Kidney (tissue), 14 donors: ENCODE results near the gene ZC3H7A. TPM values are rescaled to one million over a fixed set of nuclear protein-coding genes. Genes with fewer than 3 reads are reported as not detected.
A peak's percentile ranks its signal among the peaks of the same experiment; 100 is the strongest.

Source experiments
- DNase-seq, 5 donors: peaks; one replicate each; pipeline ENCODE4 v3.0.0-alpha.2; 2013 to 2020
- FAIRE-seq: peaks from 2 replicates; lab custom pipeline; 2012; peaks lifted over from hg19 to GRCh38; lab: Jason Lieb, UNC
- H3K27ac ChIP-seq, 2 donors: one replicate each; pipeline ENCODE4 v1.7.0; 2013; ENCODE audit warnings: low read depth in 2 of 2, low read length in 2 of 2, inconsistent platforms in 1 of 2
- H3K27me3 ChIP-seq: one replicate; pipeline ENCODE4 v1.7.1; 2013; ENCODE audit warnings: low read length, inconsistent platforms; ENCODE audit not compliant: control insufficient read depth, insufficient read depth
- H3K36me3 ChIP-seq, 3 donors: one replicate each; pipeline versions ENCODE4 v1.7.0 to v1.7.1; 2013; ENCODE audit warnings: low read length in 3 of 3, control low read depth in 1 of 3, inconsistent platforms in 1 of 3; ENCODE audit not compliant: insufficient read depth in 3 of 3, control insufficient read depth in 2 of 3
- H3K4me1 ChIP-seq, 3 donors: one replicate each; pipeline versions ENCODE4 v1.7.0 to v1.7.1; 2013; ENCODE audit warnings: low read length in 3 of 3, inconsistent platforms in 1 of 3, low read depth in 1 of 3; ENCODE audit not compliant: control insufficient read depth in 2 of 3, insufficient read depth in 2 of 3
- H3K4me3 ChIP-seq, 3 donors: one replicate each; pipeline versions ENCODE4 v1.7.0 to v1.8.1; 2013; ENCODE audit warnings: low read length in 3 of 3, control low read depth in 1 of 3, inconsistent platforms in 1 of 3
- H3K9ac ChIP-seq, 3 donors: one replicate each; pipeline versions ENCODE4 v1.7.0 to v1.7.1; 2013; ENCODE audit warnings: low read length in 3 of 3, control low read depth in 1 of 3, inconsistent platforms in 1 of 3
- H3K9me3 ChIP-seq, 3 donors: one replicate each; pipeline versions ENCODE4 v1.7.0 to v1.7.1; 2013; ENCODE audit warnings: low read length in 3 of 3, control low read depth in 1 of 3, inconsistent platforms in 1 of 3; ENCODE audit not compliant: control insufficient read depth in 2 of 3, insufficient read depth in 1 of 3
- intact Hi-C: fragments of 100-400 bp; cut with DNase I; formaldehyde crosslinking; loops from one replicate; pipeline ENCODE4 v1.11.1; 2022
- polyA plus RNA-seq: library from polyadenylated mRNA; stranded (reverse); fragments of 350-450 nt; fragmentation: Illumina TruSeq; extraction: RNeasy Lipid Tissue Mini Kit (QIAGEN cat#74804); gene quantifications from one replicate; pipeline ENCODE4 v1.2.3, GENCODE V29; 2014; ENCODE audit warnings: low read depth, low replicate concordance; ENCODE audit not compliant: insufficient read depth
- total RNA-seq: library from RNA; stranded (reverse); fragmentation: NEBNext Ultra II Directional; extraction: Animal tissue kit (Norgen Biotek cat#: 25700); gene quantifications from one replicate; pipeline ENCODE4 v1.2.1, GENCODE V29; 2021
- TF ChIP-seq, protein P1 (sequence below): IDR thresholded peaks from 3 replicates; pipeline ENCODE4 v1.5.1; 2012; ENCODE audit warnings: mild to moderate bottlenecking, moderate library complexity, borderline replicate concordance; ENCODE audit not compliant: insufficient read depth; ENCODE audit errors: extremely low read depth
- donor health status: control.
- donor health status: control.
- donor health status: control.
- donor health status: control.
- donor health status: control.
- donor health status: DM: yes; HTN: yes; CAD: no.
- donor health status: Normal renal cell carcinoma (clear cell type).

ZC3H7A gene
- total and polyA plus RNA-seq, 2 donors from 2014 or later: 23.8 to 59.5 TPM

DNA sequence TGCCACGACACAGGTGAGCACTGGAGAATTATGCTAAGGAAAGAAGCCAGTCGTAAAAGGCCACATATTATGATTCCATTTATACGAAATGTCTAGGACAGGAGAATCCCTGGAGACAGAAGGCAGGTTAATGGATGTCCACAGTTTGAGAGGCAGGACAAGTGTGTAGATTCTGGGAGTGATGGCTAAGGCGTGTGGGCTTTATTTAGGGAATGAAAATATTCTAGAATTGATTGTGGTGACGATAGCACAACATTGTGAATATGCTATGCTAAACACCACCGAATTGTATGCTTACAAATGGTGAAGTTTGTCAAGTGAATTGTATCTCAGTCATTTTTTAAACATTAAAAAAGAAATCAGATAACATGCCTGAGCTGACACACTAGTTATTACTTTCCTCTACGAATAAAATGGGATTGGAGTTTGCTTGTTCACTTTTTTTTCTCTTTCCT, 49.1 kb downstream of the ZC3H7A start:
- Histone ChIP-seq H3K36me3 (peaks cover 8 to 18% (median 17%) of the 10 kb centered on the region in 3 donors), H3K27me3 (no peaks in the 10 kb centered on the region), H3K4me1 (peaks cover 3 to 25% (median 12%) of the 10 kb centered on the region in 3 donors), H3K27ac (peak overlapping the region; percentile 88 to 90), H3K9ac (no peak overlapping the region), H3K4me3 (peak overlapping the region in 1 of 3 donors; percentile 16), H3K9me3 (no peaks in the 10 kb centered on the region)
- no peak for DNase-seq
- intact Hi-C loops: no loop called here
- TF ChIP-seq, protein P1, sequence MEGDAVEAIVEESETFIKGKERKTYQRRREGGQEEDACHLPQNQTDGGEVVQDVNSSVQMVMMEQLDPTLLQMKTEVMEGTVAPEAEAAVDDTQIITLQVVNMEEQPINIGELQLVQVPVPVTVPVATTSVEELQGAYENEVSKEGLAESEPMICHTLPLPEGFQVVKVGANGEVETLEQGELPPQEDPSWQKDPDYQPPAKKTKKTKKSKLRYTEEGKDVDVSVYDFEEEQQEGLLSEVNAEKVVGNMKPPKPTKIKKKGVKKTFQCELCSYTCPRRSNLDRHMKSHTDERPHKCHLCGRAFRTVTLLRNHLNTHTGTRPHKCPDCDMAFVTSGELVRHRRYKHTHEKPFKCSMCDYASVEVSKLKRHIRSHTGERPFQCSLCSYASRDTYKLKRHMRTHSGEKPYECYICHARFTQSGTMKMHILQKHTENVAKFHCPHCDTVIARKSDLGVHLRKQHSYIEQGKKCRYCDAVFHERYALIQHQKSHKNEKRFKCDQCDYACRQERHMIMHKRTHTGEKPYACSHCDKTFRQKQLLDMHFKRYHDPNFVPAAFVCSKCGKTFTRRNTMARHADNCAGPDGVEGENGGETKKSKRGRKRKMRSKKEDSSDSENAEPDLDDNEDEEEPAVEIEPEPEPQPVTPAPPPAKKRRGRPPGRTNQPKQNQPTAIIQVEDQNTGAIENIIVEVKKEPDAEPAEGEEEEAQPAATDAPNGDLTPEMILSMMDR: no peak
- FAIRE-seq: no peak

DNA sequence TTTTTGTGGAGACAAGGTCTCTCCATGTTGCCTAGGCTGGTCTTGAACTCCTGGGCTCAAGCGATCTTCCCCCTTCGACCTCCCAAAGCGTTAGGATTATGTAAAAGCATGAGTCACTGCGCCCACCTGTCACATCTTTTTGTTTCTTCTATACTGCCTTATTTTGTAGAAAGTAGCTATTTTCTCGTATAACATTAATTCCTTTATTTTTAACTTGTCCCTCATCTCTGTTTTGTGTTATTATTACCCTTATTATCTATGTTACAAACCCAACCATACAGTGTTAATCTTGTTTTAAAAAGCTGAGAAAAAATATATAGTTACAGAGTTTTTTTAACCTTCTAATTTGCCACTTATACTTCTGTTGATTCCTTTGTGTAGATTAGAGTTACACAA, 53.0 kb downstream of the ZC3H7A start:
- intact Hi-C loops: no loop called here
- H3K27ac ChIP-seq: peak overlapping the region; percentile 94 to 97
- peak overlapping the region in 1 of 3 donors; percentile 87 for H3K9ac ChIP-seq
- H3K9me3 ChIP-seq: no peaks in the 10 kb centered on the region
- no peak for DNase-seq
- H3K27me3 ChIP-seq: no peaks in the 10 kb centered on the region
- H3K36me3 ChIP-seq: no peaks in the 10 kb centered on the region
- peaks cover 3 to 36% (median 15%) of the 10 kb centered on the region in 3 donors for H3K4me1 ChIP-seq
- TF ChIP-seq, protein P1: no peak
- no peak for FAIRE-seq
- peak overlapping the region in 1 of 3 donors; percentile 96 for H3K4me3 ChIP-seq

DNA sequence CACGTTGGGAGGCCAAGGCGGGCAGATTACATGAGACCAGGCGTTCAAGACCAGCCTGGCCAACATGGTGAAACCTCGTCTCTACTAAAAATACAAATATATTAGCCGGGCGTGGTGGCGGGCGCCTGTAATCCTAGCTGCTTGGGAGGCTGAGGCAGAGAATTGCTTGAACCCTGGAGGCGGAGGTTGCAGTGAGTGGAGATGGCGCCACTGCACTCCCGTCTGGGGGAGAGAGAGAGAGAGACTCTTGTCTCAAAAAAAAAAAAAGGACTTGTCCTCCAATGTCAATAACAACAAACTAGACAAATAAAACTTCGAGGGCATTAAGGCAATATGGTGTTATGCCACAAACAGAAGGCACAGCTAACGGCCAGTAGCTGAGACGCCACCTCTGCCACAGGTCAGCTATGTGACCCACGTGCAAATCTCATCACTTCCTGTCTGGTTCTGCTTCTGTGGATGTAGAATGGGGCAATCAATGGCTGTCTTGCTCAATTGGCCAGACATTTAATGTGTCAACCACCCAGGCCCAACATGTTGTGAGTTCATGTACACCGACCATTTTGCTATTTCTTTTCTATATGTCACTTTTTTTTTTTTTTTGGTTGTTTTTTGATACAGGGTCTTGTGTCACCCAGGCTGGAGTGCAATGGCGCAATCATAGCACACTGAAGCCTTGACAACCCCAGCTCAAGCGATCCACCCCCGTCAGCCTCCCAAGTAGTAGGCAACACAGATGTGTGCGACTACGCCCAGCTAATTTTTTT, 53.6 kb downstream of the ZC3H7A start:
- H3K4me3 ChIP-seq: peak overlapping the region; percentile 74 to 96 (median 81)
- FAIRE-seq: no peak
- peak overlapping the region; percentile 94 to 97 for H3K27ac ChIP-seq
- H3K27me3 ChIP-seq: no peaks in the 10 kb centered on the region
- H3K9me3 ChIP-seq: no peaks in the 10 kb centered on the region
- DNase-seq: peak in 4 of 5 donors; percentile 16 to 70 (median 54)
- no peaks in the 10 kb centered on the region for H3K36me3 ChIP-seq
- peak overlapping the region; percentile 46 to 87 (median 72) for H3K9ac ChIP-seq
- TF ChIP-seq, protein P1: no peak
- peaks cover 3 to 34% (median 14%) of the 10 kb centered on the region in 3 donors for H3K4me1 ChIP-seq
- intact Hi-C loops: no loop called here
